Ramos (cell line): ENCODE measurements around the gene ARHGAP26.

Experiments used
- in situ Hi-C: fragments of 300-500 bp; cut with MboI; formaldehyde crosslinking; loops from one replicate; pipeline ENCODE4 v1.14.3; 2022; ENCODE audit warnings: low sequenced_read_pairs; ENCODE audit not compliant: unreplicated experiment

ARHGAP26 gene

GRCh38 chr5:143017992-143018391, 247.8 kb downstream of the ARHGAP26 start:
- in situ Hi-C loops: loop anchor here (25.0 kb wide), 3 partner anchors 394 to 1169 kb away; partner anchors contain the start of gene NR3C1

- in situ Hi-C loops: loop anchor here (25.0 kb wide), 3 partner anchors 393 to 1168 kb away; partner anchors contain the start of gene NR3C1
Measured at GRCh38 chr5:143019157-143019556, 249.0 kb downstream of the ARHGAP26 start.

- in situ Hi-C loops: loop anchor here (25.0 kb wide), 3 partner anchors 392 to 1167 kb away; partner anchors contain the start of gene NR3C1
Measured at GRCh38 chr5:143019614-143020515, 249.7 kb downstream of the ARHGAP26 start.

- in situ Hi-C loops: loop anchor here (25.0 kb wide), 3 partner anchors 391 to 1166 kb away; partner anchors contain the start of gene NR3C1
Measured at GRCh38 chr5:143021595-143021994, 251.4 kb downstream of the ARHGAP26 start.

- in situ Hi-C loops: loop anchor here (25.0 kb wide), 3 partner anchors 389 to 1164 kb away; partner anchors contain the start of gene NR3C1
Measured at GRCh38 chr5:143023411-143024096, 253.4 kb downstream of the ARHGAP26 start.

GRCh38 chr5:143024228-143024920, 254.2 kb downstream of the ARHGAP26 start:
- in situ Hi-C loops: loop anchor here (25.0 kb wide), 3 partner anchors 388 to 1163 kb away; partner anchors contain the start of gene NR3C1

- in situ Hi-C loops: no loop called here
Measured at GRCh38 chr5:143025376-143025775, 255.2 kb downstream of the ARHGAP26 start.

- in situ Hi-C loops: no loop called here
Measured at GRCh38 chr5:143025971-143026370, 255.8 kb downstream of the ARHGAP26 start.

GRCh38 chr5:143026380-143026779, 256.2 kb downstream of the ARHGAP26 start:
- in situ Hi-C loops: no loop called here

GRCh38 chr5:143029293-143029692, 259.1 kb downstream of the ARHGAP26 start:
- in situ Hi-C loops: no loop called here

GRCh38 chr5:143030349-143030748, 260.2 kb downstream of the ARHGAP26 start:
- in situ Hi-C loops: no loop called here

- in situ Hi-C loops: no loop called here
Measured at GRCh38 chr5:143031781-143032580, 261.8 kb downstream of the ARHGAP26 start.

GRCh38 chr5:143032581-143032836, 262.3 kb downstream of the ARHGAP26 start:
- in situ Hi-C loops: no loop called here

- in situ Hi-C loops: no loop called here
Measured at GRCh38 chr5:143033535-143034250, 263.5 kb downstream of the ARHGAP26 start.

- in situ Hi-C loops: no loop called here
Measured at GRCh38 chr5:143036146-143036927, 266.2 kb downstream of the ARHGAP26 start.

GRCh38 chr5:143037071-143037470, 266.9 kb downstream of the ARHGAP26 start:
- in situ Hi-C loops: no loop called here

- in situ Hi-C loops: no loop called here
Measured at GRCh38 chr5:143037708-143038107, 267.5 kb downstream of the ARHGAP26 start.

- in situ Hi-C loops: no loop called here
Measured at GRCh38 chr5:143040622-143041021, 270.4 kb downstream of the ARHGAP26 start.
